ENCODE measurements around the gene TNK2. TPM values are rescaled to one million over a fixed set of nuclear protein-coding genes. Genes with fewer than 3 reads are reported as not detected.
A peak's percentile ranks its signal among the peaks of the same experiment; 100 is the strongest.

Gene TNK2
- total and polyA plus RNA-seq, 7 donors = 37.1 to 322 (median 67.1) TPM

DNA sequence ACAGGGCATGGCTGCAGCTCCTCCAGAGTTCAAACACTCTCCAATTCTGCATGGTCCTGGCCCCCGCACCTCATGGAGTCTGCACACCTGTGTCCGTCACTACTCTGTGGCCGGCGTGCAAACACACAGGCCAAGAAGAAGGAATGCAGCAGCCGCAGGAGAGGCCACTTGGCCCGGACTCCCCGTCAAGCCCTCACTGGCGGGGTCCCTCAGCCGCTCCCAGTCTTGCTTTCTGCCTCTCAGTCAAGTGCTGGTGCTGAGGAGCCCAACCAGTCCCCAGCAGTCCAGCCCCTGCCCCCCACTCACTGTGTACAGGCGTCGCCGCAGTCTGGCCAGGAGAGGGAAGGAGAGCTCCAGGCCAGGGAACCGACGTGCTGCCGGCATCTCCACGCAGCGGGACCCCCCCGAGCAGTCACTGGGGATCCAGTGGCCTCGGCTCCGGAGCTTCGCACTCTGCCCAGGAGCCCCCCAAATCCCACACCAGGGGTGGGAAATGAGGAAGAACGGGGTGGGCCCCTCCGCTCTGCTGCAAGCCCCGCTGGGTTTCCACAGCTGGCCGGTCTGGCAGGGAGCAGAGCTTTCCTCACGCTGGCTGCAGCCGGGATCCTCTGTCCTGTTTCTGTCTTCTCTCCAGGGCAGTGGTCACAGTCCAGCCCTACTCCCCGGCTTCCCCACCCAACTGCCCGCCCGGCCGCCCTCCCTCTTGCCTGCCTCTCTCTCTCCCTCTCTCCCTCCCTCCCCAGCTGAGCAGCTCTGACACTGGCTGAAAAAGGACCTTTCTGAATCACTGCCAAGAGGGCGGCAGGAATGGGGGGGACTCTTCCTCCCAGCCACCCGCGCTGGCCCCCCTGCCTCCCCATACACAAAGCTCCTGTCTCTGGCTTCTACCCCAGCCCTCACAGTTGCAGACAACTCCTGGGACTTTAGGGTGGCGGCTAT is 16.0 kb downstream of the TNK2 start:
- no peaks in the 10 kb centered on the region for H3K27me3 ChIP-seq (ENCODE audit: insufficient read depth in 3 of 3, low read length in 2 of 3)
- DNase-seq = peak; percentile 62 to 89
- peaks cover 0 to 4% of the 10 kb centered on the region in 2 donors for H3K36me3 ChIP-seq (ENCODE audit: insufficient read depth in 1 of 2, low read depth in 1 of 2)
- peak; percentile 13 to 36 (median 24) for ATAC-seq
- H3K9me3 ChIP-seq = no peaks in the 10 kb centered on the region
- intact Hi-C loops (cut with DNase I) = no loop called here
- H3K4me3 ChIP-seq = peak overlapping the region; percentile 53
- TF ChIP-seq, protein P1, sequence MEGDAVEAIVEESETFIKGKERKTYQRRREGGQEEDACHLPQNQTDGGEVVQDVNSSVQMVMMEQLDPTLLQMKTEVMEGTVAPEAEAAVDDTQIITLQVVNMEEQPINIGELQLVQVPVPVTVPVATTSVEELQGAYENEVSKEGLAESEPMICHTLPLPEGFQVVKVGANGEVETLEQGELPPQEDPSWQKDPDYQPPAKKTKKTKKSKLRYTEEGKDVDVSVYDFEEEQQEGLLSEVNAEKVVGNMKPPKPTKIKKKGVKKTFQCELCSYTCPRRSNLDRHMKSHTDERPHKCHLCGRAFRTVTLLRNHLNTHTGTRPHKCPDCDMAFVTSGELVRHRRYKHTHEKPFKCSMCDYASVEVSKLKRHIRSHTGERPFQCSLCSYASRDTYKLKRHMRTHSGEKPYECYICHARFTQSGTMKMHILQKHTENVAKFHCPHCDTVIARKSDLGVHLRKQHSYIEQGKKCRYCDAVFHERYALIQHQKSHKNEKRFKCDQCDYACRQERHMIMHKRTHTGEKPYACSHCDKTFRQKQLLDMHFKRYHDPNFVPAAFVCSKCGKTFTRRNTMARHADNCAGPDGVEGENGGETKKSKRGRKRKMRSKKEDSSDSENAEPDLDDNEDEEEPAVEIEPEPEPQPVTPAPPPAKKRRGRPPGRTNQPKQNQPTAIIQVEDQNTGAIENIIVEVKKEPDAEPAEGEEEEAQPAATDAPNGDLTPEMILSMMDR (IDR thresholded peaks at IDR 0.05) = no peak
- peaks cover 89% of the 10 kb centered on the region for H3K4me1 ChIP-seq
- 6 to 9% (median 8%) methylated on average over 25 to 35 of the region's 35 CpGs for whole genome bisulfite sequencing, 3 donors
- peak overlapping the region; percentile 91 for H3K27ac ChIP-seq

DNA sequence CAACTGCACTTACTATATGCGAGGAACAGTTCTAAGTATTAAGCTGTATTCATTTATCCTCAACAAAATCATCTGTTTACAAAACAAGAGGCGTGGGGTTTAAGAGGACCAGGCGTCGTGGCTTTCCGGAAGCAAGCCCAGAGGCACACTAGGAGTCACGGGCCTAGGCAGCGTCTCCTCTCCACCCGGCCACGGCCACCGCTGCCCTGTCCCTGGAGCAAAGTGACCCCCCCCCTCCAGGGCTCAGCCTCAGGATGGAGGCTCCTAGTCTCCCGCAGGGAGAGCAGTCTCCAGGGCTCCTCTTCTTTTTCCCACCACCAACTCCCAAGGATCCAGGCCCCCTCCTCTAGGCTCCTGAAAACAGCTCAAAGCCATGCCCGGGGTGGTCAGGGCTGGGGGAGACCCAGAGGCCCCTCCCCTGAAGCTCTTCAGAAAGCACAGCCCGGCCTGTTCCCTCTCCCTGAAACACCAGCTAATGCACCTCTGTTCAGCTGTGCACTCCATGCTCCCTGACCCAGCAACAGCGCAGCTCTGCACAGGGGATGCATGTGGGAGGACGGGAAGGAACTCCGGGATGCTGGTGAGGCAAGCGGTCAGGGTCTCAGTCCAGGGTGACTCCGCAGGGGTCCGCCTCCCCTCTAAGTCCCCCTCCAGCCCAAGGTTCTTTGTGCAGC is 16.8 kb downstream of the TNK2 start:
- no peaks in the 10 kb centered on the region for H3K9me3 ChIP-seq
- ATAC-seq (no peak), DNase-seq (peak in 1 of 2 donors; percentile 64)
- intact Hi-C loops (cut with DNase I) = no loop called here
- peaks cover 89% of the 10 kb centered on the region for H3K4me1 ChIP-seq
- TF ChIP-seq, protein P1 (IDR thresholded peaks at IDR 0.05) = no peak
- peak overlapping the region; percentile 53 for H3K4me3 ChIP-seq
- H3K36me3 ChIP-seq (ENCODE audit: insufficient read depth in 1 of 2, low read depth in 1 of 2) = peaks cover 0 to 5% of the 10 kb centered on the region in 2 donors
- H3K27ac ChIP-seq = peak overlapping the region; percentile 91
- WGBS, 3 donors = 14 to 33% (median 30%) methylated on average over 19 of the region's 19 CpGs
- no peaks in the 10 kb centered on the region for H3K27me3 ChIP-seq (ENCODE audit: insufficient read depth in 3 of 3, low read length in 2 of 3)

DNA sequence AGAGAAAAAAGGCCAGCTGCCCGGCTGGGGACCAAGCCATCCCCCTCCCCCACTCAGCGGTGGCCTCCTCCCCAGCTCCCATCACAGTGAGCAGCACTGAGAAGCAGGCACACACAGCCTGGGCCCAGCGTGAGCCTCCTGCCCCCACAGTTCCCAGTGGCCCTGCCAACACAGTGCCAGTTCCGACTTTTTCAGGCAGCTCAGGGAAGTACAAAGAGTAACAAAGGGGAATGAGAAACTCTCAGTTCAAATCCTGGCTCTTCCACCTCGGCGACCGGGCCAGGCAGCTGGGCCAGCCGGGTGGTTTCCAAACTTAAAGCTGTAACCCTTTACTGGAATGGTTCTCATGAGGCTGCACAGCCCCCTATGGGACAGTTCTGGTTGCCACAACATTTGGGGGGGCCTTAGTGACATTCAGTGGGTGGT is 18.5 kb downstream of the TNK2 start:
- H3K9me3 ChIP-seq = no peaks in the 10 kb centered on the region
- DNase-seq (peak; percentile 24 to 73), ATAC-seq (peak in 2 of 4 donors; percentile 1 to 4)
- intact Hi-C loops (cut with DNase I) = no loop called here
- H3K27me3 ChIP-seq (ENCODE audit: insufficient read depth in 3 of 3, low read length in 2 of 3) = no peaks in the 10 kb centered on the region
- peak overlapping the region; percentile 31 for H3K4me3 ChIP-seq
- peaks cover 93% of the 10 kb centered on the region for H3K4me1 ChIP-seq
- 11 to 18% (median 18%) methylated on average over 8 of the region's 8 CpGs for WGBS, 3 donors
- H3K36me3 ChIP-seq (ENCODE audit: insufficient read depth in 1 of 2, low read depth in 1 of 2) = peaks cover 0 to 5% of the 10 kb centered on the region in 2 donors
- TF ChIP-seq, protein P1 (IDR thresholded peaks at IDR 0.05) = no peak
- peak overlapping the region; percentile 91 for H3K27ac ChIP-seq

DNA sequence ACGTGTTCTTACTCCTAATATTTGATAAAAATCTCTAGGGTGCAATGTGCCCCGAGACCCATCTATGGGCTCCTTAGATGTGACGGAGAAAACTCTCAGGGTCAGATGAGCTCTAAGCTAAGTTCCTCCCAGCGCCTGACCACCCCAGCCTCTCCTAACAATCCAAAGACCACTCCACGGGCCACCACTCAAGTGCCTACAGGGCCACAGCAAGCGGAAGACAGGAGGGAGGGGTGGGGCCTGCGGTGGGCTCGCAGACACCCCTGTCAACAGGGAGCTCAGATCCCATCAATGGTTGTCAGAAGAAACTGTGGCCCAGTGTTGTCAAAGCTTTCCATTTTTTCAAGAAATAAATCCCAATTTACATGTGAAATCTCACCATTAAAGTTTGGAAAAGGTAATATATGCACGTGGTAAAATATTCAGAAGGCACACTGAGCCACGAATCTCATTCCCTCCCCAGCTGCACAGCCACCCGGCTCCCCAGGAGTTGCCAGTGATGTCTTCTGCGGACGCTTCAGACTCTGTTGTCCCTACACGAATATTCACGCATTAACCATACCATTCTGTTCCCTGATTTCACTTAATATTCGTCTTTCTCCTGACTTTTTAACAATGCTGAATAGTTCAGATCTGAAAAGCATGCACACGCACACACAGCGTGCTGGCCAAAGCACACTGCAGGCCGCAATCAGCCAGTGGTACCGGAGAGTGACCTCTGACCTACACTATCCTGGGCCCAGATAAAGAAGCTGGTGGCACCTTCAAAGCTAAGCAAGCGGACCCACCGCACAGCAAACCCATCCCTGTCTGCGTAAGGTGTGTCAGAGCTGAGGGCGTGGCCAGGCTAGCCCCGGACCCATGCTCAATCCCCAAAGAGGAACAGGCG is 19.1 kb downstream of the TNK2 start:
- H3K36me3 ChIP-seq (ENCODE audit: insufficient read depth in 1 of 2, low read depth in 1 of 2) = peaks cover 0 to 10% of the 10 kb centered on the region in 2 donors
- ATAC-seq (no peak), DNase-seq (peak in 1 of 2 donors; percentile 30)
- H3K4me3 ChIP-seq = peak overlapping the region; percentile 31
- TF ChIP-seq, protein P1 (IDR thresholded peaks at IDR 0.05) = no peak
- peak overlapping the region; percentile 91 for H3K27ac ChIP-seq
- intact Hi-C loops (cut with DNase I) = no loop called here
- H3K27me3 ChIP-seq (ENCODE audit: insufficient read depth in 3 of 3, low read length in 2 of 3) = no peaks in the 10 kb centered on the region
- H3K9me3 ChIP-seq = no peaks in the 10 kb centered on the region
- peaks cover 92% of the 10 kb centered on the region for H3K4me1 ChIP-seq
- WGBS, 3 donors = 47 to 69% (median 52%) methylated on average over 26 of the region's 26 CpGs

Measured in psoas muscle (tissue), 8 donors.